ENCODE measurements around the gene LRRK2.

GRCh38 chr12:40298341-40298740, 73.5 kb downstream of the LRRK2 start:
- TF ChIP-seq, protein P1, sequence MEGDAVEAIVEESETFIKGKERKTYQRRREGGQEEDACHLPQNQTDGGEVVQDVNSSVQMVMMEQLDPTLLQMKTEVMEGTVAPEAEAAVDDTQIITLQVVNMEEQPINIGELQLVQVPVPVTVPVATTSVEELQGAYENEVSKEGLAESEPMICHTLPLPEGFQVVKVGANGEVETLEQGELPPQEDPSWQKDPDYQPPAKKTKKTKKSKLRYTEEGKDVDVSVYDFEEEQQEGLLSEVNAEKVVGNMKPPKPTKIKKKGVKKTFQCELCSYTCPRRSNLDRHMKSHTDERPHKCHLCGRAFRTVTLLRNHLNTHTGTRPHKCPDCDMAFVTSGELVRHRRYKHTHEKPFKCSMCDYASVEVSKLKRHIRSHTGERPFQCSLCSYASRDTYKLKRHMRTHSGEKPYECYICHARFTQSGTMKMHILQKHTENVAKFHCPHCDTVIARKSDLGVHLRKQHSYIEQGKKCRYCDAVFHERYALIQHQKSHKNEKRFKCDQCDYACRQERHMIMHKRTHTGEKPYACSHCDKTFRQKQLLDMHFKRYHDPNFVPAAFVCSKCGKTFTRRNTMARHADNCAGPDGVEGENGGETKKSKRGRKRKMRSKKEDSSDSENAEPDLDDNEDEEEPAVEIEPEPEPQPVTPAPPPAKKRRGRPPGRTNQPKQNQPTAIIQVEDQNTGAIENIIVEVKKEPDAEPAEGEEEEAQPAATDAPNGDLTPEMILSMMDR (IDR thresholded peaks at IDR 0.05; ENCODE audit: low read depth, low read length, poor library complexity, severe bottlenecking), result no peak
- no peak for TF ChIP-seq EZH2phosphoT487 (IDR thresholded peaks at IDR 0.05; ENCODE audit: borderline replicate concordance, low read length)
